HG02571 (cell line): ENCODE data around the gene SLC38A9.
A peak's percentile ranks its signal among the peaks of the same experiment; 100 is the strongest.
"Not testable (repeated sequence)": the region's sequence is repeated elsewhere in the genome, so short reads cannot be mapped to it uniquely, and the experiment has no call there.

Source experiments
- ATAC-seq: cut with Tn5 transposase; IDR thresholded peaks from one replicate; pipeline ENCODE4 v1.9.1; 2021; ENCODE audit warnings: mild to moderate bottlenecking, moderate library complexity; ENCODE audit not compliant: unreplicated experiment

SLC38A9 gene, protein sequence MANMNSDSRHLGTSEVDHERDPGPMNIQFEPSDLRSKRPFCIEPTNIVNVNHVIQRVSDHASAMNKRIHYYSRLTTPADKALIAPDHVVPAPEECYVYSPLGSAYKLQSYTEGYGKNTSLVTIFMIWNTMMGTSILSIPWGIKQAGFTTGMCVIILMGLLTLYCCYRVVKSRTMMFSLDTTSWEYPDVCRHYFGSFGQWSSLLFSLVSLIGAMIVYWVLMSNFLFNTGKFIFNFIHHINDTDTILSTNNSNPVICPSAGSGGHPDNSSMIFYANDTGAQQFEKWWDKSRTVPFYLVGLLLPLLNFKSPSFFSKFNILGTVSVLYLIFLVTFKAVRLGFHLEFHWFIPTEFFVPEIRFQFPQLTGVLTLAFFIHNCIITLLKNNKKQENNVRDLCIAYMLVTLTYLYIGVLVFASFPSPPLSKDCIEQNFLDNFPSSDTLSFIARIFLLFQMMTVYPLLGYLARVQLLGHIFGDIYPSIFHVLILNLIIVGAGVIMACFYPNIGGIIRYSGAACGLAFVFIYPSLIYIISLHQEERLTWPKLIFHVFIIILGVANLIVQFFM

DNA sequence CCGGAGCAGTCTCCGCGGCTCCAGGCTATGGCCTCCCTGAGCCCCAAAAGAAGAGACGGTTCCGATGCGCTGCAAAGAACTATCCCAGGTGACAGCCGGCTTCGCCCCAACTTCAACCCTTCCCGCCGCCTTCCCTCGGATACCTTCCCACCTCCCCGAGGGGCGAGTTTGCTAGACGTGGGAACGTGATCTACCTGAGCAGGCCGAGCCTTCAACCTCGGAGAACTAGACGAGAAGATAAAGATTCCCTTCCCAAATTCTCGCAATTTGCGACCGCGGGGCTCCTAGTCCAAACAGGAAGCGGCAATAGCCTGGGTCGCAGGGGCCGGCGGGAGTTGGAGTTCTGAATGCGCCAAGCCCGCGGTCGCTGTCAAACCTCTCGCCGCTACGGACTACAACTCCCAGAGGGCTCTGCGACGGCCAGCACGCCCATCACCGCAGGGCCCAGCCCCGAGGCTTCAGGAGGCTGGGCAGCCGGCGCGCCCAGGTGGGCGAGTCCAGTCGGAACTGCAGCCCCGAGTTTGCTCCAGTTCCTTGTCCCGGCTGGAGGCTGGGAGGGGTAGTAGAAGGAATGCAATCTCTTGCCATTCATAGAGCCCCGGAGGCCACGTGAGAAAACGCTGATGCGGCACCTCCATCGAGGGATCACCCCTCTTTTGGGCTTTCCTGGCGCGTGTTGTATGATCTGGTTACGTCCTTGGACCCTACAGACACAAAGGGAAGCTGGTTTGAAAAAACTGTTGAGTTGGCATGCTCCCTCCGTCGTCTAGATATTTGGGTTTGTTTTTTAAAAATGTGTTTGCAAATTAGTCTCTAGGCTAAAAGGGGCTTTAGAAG is at the start of gene SLC38A9:
SLC38A9 (minus strand) TSS at position 302 of the 837 bp plus-strand sequence. CDS start 14,366 bp downstream, outside the sequence.
- ATAC-seq, result peak; percentile 100

DNA sequence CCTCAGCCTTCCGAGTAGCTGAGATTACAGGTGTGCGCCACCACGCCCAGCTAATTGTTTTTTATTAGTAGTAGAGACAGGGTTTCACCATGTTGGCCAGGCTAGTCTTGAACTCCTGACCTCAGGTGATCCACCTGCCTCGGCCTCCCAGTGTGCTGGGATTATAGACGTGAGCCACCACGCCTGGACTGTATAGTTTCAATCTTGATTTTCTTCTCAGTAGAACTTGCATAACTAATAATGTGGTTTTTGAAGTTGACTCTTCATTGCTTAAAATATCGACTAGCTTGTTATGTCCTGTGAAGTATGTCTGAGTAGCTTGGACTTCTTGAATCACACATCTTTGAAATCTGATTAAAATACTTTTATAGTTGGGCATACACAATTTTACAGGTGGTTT is 49.6 kb upstream of the SLC38A9 start:
- ATAC-seq, result not testable (repeated sequence)

DNA sequence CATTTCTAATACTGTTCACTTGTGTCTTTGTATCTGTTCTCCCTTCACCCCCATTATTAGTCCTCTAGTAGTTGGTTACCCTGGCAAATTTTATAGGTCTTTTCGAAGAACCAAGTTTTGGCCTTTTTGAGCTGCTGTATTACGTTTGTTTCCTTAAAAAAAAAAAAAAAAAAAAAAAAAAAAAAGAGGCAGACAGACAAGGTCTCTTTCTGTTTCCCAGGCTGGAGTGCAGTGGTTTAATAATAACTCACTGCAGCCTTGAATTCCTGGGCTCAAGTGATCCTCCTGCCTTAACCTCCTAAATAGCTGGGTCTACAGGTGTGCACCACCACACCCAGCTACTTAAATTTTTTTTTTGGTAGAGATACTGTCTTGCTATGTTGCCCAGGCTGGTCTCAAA is 46.6 kb upstream of the SLC38A9 start:
- no peak for ATAC-seq

DNA sequence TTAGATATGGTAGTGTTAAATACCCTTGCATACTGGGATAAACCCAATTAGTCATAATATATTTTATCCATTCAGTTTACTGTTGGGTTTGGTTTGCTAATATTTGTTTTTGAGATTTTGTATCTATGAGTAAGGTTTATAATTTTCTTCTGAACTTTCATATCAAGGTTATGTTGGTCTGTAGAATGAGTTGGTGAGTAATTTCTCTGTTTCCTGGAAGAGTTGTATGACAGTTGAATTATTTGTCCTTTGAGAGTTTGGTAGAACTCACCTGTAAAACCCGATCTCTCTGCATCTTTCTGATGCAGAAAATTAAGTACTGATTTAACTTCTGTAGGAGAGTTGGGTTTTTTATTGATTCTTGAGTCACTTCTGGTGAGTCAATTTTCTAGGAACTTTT is 46.1 kb upstream of the SLC38A9 start:
- no peak for ATAC-seq

DNA sequence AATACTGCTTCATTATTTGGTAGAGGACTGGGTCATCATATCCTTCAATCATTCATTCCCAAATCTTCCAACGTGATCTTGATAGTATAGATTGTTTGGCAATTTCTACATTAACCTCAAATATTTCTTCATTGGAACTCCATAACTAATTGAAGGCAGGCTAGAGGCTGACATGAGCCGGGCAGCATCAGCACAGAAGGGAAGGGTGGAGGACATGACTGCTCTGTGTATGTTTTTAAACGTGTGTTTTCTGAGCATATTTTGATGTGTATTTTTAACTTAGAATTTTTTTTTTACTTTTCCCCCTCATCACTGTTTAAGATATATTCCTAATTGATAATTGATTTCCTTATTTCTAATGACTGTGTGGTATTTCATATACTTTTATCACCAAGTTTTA is 38.4 kb upstream of the SLC38A9 start:
- ATAC-seq, result no peak

DNA sequence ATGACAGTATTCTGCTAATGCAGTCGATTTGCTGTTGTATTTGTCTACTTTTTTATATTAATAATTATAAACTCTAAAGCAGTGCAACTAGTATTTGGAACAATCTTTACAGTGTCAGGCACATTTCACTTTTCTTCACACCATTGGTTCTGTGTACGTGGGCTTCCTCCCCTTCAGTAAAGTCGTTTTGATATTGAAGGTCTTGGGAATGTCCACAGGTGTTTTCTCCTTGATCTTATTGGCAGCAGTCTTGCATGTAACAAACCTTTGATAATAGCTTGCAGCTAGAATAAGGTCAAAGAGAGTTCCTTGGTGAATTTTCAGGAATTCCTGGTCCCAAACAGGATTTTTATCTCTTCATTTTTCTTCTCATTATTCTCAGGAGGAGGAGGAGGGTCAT is 37.9 kb upstream of the SLC38A9 start:
- ATAC-seq, result no peak

DNA sequence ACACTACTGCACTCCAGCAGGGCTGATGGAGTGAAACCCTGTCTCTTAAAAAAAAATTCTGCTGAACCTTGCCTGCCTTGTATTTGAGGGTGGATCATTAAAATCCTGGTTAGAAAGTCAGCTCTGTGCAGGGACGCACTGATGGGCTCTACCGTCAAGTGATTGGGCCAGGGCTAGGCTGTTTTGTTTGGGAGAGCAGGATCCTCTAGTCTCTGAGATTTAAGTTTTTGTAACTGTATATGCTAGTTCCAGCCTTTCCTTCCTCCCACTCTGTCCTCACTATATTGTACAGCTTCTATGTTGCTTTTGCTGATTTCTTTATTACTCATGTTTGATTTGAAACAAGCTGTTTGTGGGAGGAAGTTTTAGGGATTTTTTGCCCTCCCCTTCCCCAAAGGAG is 37.3 kb upstream of the SLC38A9 start:
- no peak for ATAC-seq

DNA sequence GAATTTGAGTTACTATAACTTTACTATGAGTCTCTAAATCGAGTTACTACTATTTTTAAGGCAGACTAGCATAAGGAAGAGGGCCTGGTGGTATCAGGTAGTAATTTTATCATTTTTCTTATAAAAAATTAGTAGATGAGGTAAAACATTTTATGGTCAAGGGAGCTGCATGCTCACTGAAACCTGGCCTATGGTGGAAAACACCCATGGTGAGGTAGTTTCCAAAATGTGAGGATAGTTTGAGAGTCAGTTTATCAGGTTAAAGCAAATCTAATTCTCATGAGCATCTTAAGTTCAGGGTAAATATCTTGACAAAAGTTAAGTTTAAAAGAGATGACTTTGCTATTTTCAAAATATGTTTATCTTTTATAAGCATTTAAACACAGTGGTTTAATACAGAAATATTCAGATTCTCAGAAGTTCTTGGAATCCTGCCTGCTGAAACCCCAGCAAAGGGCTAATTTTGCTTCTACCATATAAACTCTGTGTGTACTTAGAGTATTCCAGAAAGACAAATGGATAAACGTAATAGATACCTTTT is 35.7 kb upstream of the SLC38A9 start:
- ATAC-seq, result no peak

DNA sequence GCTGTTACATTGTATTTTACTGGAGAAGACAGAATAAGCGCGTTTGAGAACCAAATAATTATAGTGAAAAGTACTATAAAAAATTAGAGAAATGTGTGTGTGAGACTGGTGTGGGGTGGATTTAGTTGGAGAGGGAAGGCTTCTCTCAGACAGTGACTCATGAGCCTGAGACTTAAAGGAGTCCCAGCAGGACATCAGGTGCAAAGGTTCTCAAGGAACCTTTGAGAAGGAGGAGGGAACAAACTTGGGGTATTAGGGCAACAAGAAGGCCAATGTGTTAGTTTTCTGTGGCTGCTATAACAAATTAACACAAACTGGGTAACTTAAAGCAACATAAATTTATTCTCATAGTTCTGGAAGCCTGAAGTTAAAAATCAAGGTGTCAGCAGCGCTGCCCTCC is 30.7 kb upstream of the SLC38A9 start:
- ATAC-seq, result no peak

DNA sequence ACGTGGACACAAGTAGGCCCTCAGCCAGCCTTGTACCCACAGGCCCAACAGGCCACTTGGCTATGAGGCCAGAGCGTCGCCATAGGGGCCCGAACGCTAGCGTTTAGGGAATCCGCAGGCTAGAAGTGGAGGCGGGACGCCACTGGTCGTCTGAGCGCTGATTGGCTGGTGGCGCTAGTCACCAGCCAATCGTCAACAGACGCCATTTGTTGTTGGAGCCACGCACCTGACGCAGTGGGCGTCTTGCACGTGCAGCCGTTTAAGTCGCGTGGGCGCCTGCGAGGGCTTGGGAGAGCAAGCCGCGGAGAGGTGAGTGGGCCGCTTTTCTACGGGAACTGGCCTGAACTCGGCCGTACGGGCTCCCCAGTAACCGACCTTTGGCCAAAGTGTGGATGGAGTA is 25.7 kb upstream of the SLC38A9 start, which contains the start of gene DDX4:
DDX4 (plus strand) TSS at position 269 of the 400 bp plus-strand sequence. CDS start 903 bp downstream, outside the sequence.
- ATAC-seq, result no peak

DNA sequence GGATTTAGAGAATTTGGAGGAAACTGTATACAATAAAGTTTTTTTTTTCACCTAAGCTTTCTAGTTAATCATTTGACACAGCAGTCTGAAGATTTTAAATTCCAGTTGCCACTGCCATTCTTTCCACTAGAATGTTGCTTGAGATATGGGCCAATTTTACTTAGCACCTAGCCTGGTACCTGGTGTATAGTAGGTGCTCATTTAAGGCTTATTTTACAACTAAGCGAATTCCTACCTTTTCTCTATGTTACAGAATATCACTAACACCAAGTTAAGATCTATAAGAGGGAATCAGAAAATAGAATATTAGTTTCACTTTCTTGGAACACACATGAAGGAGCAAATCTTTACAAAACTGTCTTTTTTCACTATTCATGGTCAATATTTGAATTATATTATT is 22.5 kb upstream of the SLC38A9 start:
- ATAC-seq, result no peak

DNA sequence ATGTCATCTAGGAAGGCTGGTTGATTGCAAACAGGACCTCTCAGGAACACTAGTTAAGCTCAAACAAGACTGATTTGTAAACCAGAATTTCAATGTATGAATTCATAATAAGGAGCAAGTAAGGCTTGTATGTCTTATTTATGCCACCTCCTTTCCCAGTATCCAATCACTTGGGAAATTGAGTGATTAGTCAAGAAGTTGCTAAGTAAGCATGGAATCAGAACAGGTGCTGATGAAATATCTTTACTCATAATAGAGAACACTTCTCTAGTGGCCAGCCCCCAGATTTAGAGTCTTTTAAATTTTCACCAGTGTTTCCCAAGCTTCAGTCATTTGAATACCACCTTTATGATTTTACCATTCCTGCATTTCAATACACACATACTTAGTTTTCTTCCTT is 20.5 kb upstream of the SLC38A9 start:
- ATAC-seq, result no peak

DNA sequence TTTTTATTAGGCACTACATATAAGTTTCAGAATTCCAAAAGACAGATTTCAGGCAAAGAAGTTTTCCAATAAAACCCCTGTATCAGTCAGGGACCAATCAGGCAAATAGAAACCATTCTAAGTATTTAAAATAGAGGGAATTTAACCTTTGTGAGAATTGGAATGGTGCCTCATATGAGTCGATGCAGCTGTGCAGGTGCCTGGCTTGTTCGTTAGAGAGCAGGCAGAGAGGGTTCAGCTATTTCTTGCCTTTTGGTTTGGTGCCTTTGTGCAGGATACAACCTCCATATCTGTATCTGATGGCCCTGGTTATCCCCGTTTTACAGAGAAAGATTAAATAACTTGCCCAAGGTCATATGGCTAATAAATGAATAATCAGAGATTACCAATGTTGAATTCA is 19.7 kb upstream of the SLC38A9 start:
- no peak for ATAC-seq

DNA sequence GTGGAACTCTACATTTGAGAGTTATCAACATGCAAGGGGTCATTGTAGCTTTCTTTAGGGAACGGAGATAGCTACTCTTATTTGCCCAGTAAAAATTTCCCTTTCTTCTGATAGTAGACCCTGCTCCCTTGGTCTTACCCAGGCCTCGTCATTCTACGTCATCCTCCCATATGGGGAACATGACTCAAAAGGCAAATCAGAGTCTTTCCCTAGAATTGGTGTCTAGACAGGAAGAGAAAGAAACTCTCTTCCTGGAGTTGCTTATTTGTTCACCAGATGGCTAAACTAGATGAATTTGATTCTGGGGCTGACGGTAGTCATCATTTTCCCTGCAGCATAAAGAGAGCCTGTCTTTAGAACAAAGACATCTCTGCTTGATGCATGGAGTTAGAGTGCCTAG is 12.2 kb upstream of the SLC38A9 start:
- ATAC-seq, result no peak

DNA sequence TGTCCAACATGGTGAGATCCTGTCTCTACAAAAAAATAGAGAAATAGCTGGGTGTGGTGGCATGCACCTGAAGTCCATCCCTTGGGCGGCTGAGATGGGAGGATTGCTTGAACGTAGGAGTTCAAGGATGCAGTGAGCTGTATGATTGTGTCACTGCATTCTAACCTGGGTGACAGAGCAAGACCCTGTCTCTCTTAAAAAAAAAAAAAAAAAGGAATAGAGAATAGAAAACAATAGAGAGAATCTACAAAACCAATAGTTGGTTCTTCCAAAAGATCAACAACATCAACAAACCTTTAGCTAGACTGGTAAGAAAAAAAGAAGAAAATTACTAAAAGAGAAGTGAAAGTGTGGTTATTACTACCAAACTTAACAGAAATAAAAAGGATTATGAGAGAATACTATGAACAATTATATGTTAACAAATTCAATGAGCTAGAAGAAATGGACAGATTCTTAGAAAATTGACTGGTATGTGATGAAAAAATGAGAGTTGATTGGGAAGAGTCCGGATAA is 8.1 kb upstream of the SLC38A9 start:
- ATAC-seq, result no peak

DNA sequence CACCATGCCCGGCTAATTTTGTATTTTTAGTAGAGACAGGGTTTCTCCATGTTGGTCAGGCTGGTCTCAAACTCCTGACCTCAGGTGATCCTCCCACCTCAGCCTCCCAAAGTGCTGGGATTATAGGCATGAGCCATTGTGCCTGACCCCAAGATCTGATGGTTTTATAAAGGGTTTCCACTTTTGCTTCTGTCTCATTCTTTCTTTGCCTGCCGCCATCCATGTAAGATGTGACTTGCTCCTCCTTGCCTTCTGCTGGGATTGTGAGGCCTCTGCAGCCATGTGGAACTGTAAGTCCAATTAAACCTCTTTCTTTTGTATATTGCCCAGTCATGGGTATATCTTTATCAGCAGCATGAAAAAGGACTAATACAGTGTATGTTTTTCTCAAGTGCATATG is 6.9 kb upstream of the SLC38A9 start:
- not testable (repeated sequence) for ATAC-seq

DNA sequence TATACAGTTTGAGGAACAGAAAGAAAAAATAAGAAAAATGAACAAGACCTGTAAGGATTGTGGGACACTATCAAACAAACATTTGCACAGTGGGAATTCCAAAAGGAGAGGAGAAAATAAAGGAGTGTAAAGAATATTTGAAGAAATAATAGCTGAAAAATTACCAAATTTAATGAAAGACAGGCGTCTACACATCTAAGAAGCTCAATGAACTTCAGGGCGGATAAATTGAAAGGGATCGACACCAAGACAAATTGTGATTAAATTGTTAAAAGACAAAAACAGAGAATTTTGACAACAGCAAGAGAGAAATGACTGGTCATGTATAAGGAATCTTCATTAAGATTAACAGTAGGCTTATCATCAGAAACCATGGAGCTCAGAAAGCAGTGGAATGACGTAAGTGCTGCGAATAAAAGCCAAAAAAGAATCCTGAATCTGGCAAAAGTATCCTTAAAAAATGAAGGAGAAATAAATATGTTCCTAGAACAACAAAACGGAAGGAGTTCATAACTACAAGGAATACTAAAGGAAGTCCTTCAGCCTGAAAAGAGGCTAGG is 3.5 kb upstream of the SLC38A9 start:
- ATAC-seq, result no peak

DNA sequence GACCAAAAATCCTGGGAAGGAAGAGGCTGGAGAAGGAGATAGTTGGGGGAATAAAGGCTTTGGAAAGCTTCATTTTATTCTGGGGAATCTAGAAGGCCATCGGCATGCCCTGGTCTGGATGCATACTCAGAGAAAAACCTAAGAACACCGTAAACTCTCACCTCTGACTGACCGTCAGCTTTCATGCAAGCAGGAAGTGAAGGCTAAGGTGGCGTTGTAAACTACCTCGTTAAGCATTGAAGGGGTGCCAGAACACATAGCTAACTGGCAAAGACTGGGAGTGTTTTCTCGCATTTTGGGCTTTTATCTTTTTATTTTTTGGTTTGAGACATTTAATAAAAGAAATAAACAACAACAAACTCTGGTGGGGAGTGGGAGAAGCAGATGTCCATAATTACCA is 2.6 kb upstream of the SLC38A9 start:
- ATAC-seq, result no peak

DNA sequence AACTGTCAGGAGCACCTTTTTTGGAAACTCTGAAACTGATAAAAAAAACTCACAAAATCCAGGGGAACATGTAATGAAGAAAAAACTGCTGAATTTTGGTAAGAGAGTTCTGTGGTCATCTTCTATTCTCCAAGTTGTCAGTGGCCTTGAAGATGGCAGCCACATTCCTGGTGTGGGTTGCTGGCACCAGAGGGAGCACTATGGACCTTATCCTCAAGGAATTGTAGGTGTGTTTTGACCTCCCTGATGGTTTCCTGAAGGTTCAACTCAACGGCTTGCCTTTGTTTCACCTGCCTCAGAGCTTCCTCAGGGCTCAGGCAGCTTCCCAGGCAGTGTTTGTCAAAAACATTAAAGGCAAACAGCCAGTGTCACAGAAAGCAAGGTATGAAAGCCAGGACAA is 2.2 kb upstream of the SLC38A9 start:
- ATAC-seq, result no peak

DNA sequence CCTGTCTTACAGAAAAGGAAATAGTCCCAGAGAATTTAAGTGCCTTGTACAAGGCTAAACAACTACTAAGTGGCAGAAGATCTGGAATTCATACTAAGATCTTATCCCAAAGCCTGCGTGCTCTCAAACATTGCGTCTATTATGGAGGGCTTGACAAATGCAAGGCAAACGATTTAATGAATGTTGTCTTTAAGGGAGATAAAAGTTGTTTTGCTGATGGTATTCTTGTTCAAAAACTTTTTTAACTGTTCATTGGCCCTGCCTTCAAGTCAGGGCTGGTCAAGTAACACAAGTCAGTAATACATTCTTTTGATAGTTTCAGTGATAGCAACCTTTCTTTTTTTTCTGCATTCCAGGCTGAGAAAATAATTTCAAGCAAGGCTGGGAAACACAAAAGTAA is 1.7 kb upstream of the SLC38A9 start:
- ATAC-seq, result no peak

DNA sequence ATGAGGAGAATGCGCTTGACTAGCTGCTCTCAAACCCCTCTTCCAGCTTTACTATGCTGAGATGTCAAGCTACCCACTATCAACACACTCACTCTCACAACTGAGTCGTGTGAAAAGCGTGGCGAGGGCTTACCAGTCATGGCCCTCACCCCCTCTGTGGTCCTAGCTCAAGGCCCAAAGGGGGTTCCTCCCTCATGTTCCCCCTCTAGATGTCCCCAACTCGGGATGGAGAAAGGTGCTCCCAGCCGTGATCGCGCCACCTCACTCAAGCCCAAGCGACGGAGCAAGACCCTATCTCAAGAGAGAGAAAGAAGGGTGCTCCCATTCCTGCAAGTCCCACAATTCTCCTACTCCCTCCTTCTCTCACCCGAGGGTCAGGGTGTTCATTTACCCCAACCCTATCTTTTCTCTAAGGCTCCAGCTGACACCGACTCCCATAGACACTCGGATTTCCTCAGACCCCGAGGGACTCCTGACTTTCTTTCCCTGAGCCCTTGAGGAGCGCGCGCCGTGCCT is 559 bp downstream of the SLC38A9 start:
- no peak for ATAC-seq
